Fibroblast of upper back skin (primary cell): ENCODE data around the gene NELFA.
"Not testable (repeated sequence)": the region's sequence is repeated elsewhere in the genome, so short reads cannot be mapped to it uniquely, and the experiment has no call there.

Experiments
- DNase-seq: peaks from one replicate; pipeline ENCODE4 v3.0.0-alpha.2; 2013

Gene NELFA

GRCh38 chr4:1993718-1994516 is 14.9 kb downstream of the NELFA start:
- not testable (repeated sequence) for DNase-seq

GRCh38 chr4:1993169-1993516 is 15.6 kb downstream of the NELFA start:
- DNase-seq = no peak

GRCh38 chr4:1992468-1993168 is 16.2 kb downstream of the NELFA start:
- DNase-seq = peak; percentile 5

GRCh38 chr4:1991596-1992434 is 17.0 kb downstream of the NELFA start:
- no peak for DNase-seq

GRCh38 chr4:1991087-1991486 is 17.7 kb downstream of the NELFA start:
- no peak for DNase-seq

- no peak for DNase-seq
Observed at GRCh38 chr4:1990676-1991075, 18.1 kb downstream of the NELFA start.

GRCh38 chr4:1990348-1990645 is 18.5 kb downstream of the NELFA start:
- no peak for DNase-seq

GRCh38 chr4:1989533-1990347 is 19.0 kb downstream of the NELFA start:
- DNase-seq = no peak

- no peak for DNase-seq
Observed at GRCh38 chr4:1988327-1988724, 20.4 kb downstream of the NELFA start.

- no peak for DNase-seq
Observed at GRCh38 chr4:1987721-1988326, 20.9 kb downstream of the NELFA start.

- DNase-seq = no peak
Observed at GRCh38 chr4:1987296-1987695, 21.5 kb downstream of the NELFA start.

- DNase-seq = no peak
Observed at GRCh38 chr4:1986578-1987210, 22.1 kb downstream of the NELFA start.

- DNase-seq = no peak
Observed at GRCh38 chr4:1985780-1986577, 22.8 kb downstream of the NELFA start.

- DNase-seq = no peak
Observed at GRCh38 chr4:1985294-1985693, 23.5 kb downstream of the NELFA start.

- DNase-seq = no peak
Observed at GRCh38 chr4:1984406-1985191, 24.2 kb downstream of the NELFA start.

- no peak for DNase-seq
Observed at GRCh38 chr4:1983846-1984405, 24.8 kb downstream of the NELFA start.

- no peak for DNase-seq
Observed at GRCh38 chr4:1983053-1983845, 25.5 kb downstream of the NELFA start.

GRCh38 chr4:1982124-1983052 is 26.4 kb downstream of the NELFA start:
- no peak for DNase-seq
